Inferior parietal cortex (tissue), 1 donor: ENCODE measurements around the gene UBE3C.
A peak's percentile ranks its signal among the peaks of the same experiment; 100 is the strongest.

Source experiments
- DNase-seq: peaks from one replicate; pipeline ENCODE4 v3.0.0-alpha.2; 2016; ENCODE audit errors: extremely low spot score

The UBE3C gene

GRCh38 chr7:157177333-157177982 lies 38.7 kb downstream of the UBE3C start:
- DNase-seq: no peak

GRCh38 chr7:157177983-157178381 lies 39.3 kb downstream of the UBE3C start:
- no peak for DNase-seq

GRCh38 chr7:157183832-157184231 lies 45.1 kb downstream of the UBE3C start:
- no peak for DNase-seq

GRCh38 chr7:157188091-157188665 lies 49.5 kb downstream of the UBE3C start:
- no peak for DNase-seq

- no peak for DNase-seq
These were observed 50.7 kb downstream of the UBE3C start for GRCh38 chr7:157189405-157189804.

GRCh38 chr7:157192861-157193260 lies 54.1 kb downstream of the UBE3C start:
- DNase-seq: no peak

GRCh38 chr7:157193274-157193673 lies 54.5 kb downstream of the UBE3C start:
- no peak for DNase-seq

- no peak for DNase-seq
These were observed 56.2 kb downstream of the UBE3C start for GRCh38 chr7:157194948-157195347.

- DNase-seq: no peak
These were observed 57.1 kb downstream of the UBE3C start for GRCh38 chr7:157195868-157196267.

- DNase-seq: no peak
These were observed 65.4 kb downstream of the UBE3C start for GRCh38 chr7:157204134-157204533.

GRCh38 chr7:157205438-157205837 lies 66.7 kb downstream of the UBE3C start:
- no peak for DNase-seq

- no peak for DNase-seq
These were observed 70.1 kb downstream of the UBE3C start for GRCh38 chr7:157208571-157209413.

GRCh38 chr7:157210682-157211081 lies 72.0 kb downstream of the UBE3C start:
- no peak for DNase-seq

- DNase-seq: no peak
These were observed 73.0 kb downstream of the UBE3C start for GRCh38 chr7:157211690-157212089.

- DNase-seq: no peak
These were observed 80.4 kb downstream of the UBE3C start for GRCh38 chr7:157219154-157219553.

GRCh38 chr7:157220916-157221569 lies 82.3 kb downstream of the UBE3C start:
- DNase-seq: no peak

GRCh38 chr7:157222687-157223086 lies 84.0 kb downstream of the UBE3C start:
- no peak for DNase-seq

GRCh38 chr7:157224627-157225026 lies 85.9 kb downstream of the UBE3C start:
- peak; percentile 30 for DNase-seq

- no peak for DNase-seq
These were observed 90.2 kb downstream of the UBE3C start for GRCh38 chr7:157228864-157229422.

- no peak for DNase-seq
These were observed 95.0 kb downstream of the UBE3C start for GRCh38 chr7:157233677-157234076.

- DNase-seq: no peak
These were observed 95.5 kb downstream of the UBE3C start for GRCh38 chr7:157234271-157234670.
